GM12874 (cell line): ENCODE measurements around the gene PPP1R17.

Experiments
- CTCF ChIP-seq: IDR thresholded peaks from 2 replicates; pipeline ENCODE4 v1.5.1; 2011; ENCODE audit warnings: low read depth, mild to moderate bottlenecking, control low read depth, low read length, moderate library complexity; ENCODE audit not compliant: insufficient read depth

The PPP1R17 gene

DNA sequence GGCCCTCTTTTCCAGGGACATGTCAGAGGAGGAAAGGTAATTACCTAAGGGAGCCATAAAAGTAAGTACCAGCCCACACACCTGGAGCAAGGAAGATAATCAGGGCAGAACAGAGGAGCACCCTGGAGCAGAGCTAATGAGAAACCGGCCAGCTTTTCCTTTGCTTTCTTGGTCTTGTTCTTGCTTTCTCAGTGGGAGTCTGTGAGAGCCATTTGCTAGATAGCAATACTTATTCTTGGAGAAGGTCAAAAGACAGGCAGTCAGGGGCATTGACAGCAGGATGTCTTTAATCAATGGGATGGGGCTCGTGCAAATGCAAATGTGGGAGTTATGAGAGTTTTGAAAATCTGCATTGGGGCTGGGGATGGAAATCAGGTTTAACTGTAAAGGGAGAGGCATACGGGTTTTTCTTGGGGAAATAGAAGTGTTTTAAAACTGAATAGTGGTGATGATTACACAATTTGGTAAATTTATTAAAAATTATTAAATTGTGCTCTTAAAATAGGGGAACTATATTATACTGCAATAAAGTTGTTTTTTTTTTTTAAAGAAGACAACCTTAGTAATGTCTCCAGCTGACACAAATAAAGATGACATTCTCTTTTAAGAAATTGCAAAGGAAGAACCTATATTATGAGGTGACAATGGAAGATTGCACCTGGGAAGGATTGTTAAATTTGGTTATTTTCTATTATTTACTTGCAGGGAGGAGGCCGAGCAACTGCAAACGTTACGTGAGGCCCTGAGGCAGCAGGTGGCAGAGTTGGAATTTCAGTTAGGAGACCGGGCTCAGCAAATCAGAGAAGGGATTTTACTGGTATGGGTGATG is 35.6 kb upstream of the PPP1R17 start:
- TF ChIP-seq CTCF: no peak

DNA sequence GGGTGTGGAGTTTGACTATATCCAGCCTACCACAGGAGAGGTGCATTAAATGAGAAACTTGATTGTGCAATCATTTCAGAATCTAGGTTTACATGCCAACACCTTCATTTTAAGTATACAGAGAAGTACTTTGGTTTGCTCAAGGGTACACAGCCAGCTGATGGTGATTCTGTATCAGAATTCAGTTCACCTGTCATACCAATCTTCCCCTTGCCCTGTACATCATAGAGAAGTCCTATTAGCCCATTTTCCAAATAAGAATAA is 35.0 kb upstream of the PPP1R17 start:
- TF ChIP-seq CTCF: no peak

DNA sequence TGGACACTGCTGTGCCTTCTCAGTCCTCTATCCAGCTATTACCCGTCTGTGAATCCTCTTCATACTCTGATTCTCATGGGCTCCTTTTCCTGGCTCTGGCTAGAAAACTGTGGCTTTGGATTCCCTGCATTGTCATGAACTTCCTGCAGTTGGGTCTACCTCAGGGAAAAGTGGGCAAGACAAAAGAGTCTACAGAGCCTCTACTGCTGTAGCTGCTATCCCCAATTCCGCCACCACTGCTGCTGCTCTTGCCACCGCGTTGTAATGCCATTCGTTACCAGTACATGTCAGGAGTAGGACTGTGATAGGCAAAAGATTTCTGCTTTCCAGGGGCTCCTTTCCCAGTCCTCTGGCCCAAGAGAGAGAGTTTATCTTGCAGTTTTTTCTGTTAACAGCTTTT is 23.9 kb upstream of the PPP1R17 start:
- no peak for TF ChIP-seq CTCF

- TF ChIP-seq CTCF: no peak
These were observed 22.1 kb upstream of the PPP1R17 start for GRCh38 chr7:31664890-31665289.

DNA sequence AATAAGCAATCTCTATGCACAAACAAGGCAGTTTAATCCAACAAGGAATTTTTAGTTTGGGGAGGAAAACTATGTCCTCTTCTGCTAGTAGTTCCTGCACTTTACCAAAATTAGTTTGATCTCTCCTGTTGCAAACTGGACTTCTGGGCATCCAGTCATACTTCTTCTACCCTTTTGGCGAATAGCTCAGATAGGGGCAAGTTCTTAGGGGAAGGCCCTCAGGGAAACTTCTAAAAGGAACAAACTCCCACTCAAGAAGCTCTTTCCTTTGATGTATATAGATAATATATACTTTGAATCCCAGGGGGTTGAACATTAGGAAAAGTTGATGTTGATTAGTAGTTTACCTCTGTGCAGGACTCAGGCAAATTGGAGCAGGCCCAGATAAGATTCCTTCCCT is 21.5 kb upstream of the PPP1R17 start:
- no peak for TF ChIP-seq CTCF

DNA sequence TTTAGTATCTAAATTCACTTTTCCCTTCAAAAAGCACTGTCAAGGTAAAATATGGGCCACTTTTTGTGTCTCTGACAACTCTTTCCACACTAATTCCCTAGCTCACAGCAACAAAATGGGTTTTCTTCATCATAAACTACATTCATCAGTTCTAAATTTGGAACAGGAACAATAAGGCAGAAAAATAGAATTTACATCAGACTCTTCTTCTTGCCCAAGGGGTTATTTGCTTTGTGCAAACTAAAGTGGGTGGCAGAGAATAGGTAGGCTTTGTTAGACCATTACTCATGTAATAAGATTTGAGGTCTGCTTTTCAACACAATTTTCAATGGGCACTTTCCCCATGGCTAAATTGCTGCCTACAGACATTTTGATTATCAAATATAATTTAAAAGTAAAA is 17.6 kb upstream of the PPP1R17 start:
- TF ChIP-seq CTCF: no peak

DNA sequence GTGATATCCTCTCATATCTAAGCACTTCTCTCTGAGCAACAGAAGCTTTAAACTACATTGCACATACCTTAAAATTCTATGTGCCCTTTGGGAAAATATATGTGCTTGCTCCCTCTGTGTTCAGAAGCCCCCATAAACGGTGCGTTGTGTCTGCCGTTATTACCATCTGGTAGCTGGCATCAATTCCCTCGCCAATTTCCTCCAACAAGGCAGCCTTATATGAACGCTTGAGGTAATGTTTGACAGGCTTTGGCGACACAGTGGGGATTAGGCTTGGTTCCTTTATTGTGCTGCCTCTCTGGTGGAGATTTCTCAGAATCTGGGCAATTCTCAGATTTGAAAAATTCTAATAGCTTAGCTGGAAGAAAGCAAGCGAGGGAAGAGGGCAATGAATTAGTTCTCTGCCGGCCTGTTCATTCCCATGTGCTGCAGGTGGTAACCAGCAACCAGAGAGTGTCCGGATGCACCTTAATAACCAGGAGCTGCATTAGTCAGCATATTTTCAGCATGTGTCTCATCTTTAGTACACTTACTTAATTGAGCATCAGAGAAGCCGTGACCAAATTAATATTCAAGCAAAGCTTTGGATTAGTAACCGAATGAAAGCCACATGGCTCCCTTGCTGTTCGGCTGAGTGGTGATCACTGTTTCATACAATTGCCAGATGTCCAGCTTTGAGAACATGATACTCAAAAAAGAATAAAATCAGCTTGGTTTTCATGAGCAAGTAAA is 7.3 kb upstream of the PPP1R17 start:
- no peak for TF ChIP-seq CTCF
